HG03457 (cell line): ENCODE results near the gene ELOVL6.
A peak's percentile ranks its signal among the peaks of the same experiment; 100 is the strongest.
"Not testable (repeated sequence)": the region's sequence is repeated elsewhere in the genome, so short reads cannot be mapped to it uniquely, and the experiment has no call there.

Source experiments
- ATAC-seq: cut with Tn5 transposase; IDR thresholded peaks from one replicate; pipeline ENCODE4 v1.9.1; 2021; ENCODE audit warnings: moderate number of reproducible peaks; ENCODE audit not compliant: unreplicated experiment

Gene ELOVL6

DNA sequence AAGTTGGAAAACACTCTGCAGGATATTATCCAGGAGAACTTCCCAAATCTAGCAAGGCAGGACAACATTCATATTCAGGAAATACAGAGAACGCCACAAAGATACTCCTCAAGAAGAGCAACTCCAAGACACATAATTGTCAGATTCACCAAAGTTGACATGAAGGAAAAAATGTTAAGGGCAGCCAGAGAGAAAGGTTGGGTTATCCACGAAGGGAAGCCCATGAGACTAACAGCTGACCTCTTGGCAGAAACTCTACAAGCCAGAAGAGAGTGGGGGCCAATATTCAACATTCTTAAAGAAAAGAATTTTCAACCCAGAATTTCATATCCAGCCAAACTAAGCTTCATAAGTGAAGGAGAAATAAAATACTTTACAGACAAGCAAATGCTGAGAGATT lies 120.3 kb downstream of the ELOVL6 start:
- ATAC-seq, result not testable (repeated sequence)

- not testable (repeated sequence) for ATAC-seq
These were observed 121.6 kb downstream of the ELOVL6 start for GRCh38 chr4:110076828-110077227.

DNA sequence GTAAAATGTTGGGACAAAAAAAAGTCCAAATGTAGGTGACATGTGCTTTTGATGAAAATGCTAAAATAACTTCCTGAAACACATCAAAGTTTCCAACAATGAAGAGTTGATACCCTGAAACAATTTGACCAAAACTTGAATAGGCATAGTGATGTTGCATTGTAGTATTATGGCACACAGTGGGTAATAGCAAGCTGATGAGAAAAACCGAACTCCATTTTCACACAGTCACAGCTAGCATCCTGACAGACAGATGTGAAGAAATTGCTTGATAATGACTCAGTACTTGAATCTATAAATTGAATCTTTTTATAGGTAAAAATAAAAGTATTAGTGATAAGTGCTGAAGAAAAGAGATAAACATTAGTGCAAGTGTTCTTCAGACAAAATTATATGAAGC lies 122.5 kb downstream of the ELOVL6 start:
- ATAC-seq, result no peak

DNA sequence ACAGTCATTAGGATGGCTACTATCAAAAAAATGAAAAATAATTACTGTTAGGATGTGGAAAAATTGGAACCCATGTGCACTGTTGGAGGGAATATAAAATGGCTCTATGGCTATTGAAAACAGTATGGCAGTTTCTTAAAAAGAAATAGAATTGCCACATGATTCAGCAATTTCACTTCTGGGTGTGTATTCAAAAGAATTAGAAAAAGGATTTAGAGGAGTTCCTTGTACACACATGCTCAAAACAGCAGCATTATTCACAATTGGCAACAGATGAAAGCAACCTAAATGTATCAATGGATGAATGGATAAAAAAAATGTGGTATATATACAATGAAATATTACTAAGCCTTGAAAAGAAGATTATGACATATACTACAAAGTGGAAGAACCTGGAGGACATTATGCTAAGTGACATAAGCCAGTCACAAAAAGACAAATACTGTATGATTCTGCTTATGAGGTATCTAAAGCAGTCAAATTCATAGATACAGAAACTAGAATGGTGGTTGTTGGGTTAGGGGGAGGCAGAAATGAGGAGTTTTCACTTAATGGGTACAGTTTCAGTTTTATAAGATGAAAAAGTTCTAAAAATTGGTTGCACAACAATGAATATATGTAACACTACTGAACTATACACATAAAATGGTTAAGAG lies 123.2 kb downstream of the ELOVL6 start:
- ATAC-seq, result peak; percentile 69

- no peak for ATAC-seq
These were observed 123.8 kb downstream of the ELOVL6 start for GRCh38 chr4:110074570-110074969.

GRCh38 chr4:110073053-110073845 lies 125.2 kb downstream of the ELOVL6 start:
- no peak for ATAC-seq

GRCh38 chr4:110071466-110071865 lies 126.9 kb downstream of the ELOVL6 start:
- ATAC-seq, result no peak

- ATAC-seq, result no peak
These were observed 130.2 kb downstream of the ELOVL6 start for GRCh38 chr4:110068248-110068647.

GRCh38 chr4:110064934-110065333 lies 133.5 kb downstream of the ELOVL6 start:
- ATAC-seq, result no peak

- no peak for ATAC-seq
These were observed 134.1 kb downstream of the ELOVL6 start for GRCh38 chr4:110064295-110064694.

DNA sequence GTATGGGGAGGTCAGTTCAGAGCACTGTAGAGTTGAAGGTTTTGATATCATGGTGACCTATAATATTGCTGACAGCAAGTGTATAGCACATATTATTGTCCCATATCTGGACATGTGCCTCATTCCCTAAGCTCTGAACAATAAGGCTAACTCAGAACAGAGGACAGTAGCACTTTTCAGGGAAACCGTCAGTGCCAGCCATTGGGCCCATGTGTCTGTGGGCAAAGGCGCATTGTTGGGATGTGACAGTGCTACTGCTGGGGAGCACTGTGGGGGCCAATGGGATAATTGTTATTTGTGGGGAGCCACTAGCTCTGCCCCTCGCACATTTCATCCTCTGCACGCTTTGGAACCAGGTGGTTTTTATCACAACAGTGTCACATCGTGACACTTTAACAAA lies 136.2 kb downstream of the ELOVL6 start:
- no peak for ATAC-seq

DNA sequence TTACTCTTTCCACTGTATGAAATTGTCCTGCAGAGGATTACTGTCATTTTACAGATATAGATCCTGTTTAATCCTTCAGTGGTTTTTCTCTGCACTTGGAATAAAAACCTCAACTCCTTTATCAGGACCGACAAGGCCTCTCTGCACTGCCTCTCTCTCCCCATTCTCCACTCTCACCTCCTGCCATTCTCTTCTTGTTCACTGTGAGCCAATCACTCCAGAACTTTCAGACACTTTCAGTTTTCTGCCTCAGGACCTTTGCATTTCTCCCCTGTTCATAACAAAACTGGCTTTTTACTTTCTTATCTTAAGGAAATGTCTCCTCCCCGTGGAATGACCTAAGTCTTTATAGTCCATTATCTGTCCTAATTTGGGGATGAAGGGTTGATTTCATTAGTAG lies 137.3 kb downstream of the ELOVL6 start:
- ATAC-seq, result no peak

DNA sequence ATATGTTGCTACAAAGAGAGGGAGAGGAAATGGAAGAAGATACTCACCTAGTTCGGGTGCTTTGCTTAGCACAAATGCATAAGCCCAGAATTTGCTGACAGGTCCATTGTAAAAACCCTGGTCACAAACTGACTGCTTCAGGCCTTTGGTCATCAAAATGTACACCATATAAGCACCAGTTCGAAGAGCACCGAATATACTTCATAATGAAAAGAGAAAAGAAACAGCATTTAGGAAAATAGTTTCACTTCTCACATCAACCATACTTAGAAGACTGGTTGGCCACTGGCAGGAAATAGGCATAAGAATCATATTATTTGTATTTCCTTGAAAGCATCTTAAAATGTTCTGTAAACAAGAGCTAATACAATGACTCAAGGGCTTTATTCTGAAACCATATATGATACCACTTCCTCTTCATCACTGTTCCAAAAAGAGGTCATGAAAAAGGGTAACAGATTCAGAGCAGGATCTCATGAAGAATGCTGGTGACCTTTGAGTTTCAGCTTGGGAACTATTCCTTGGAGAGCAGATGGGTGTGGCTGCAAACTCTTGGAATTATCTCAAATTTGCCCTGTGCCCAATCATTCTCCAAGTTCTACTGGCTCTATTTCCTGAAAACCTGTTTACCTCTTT lies 138.7 kb downstream of the ELOVL6 start:
- ATAC-seq, result peak; percentile 74

GRCh38 chr4:110058677-110059076 lies 139.7 kb downstream of the ELOVL6 start:
- no peak for ATAC-seq

DNA sequence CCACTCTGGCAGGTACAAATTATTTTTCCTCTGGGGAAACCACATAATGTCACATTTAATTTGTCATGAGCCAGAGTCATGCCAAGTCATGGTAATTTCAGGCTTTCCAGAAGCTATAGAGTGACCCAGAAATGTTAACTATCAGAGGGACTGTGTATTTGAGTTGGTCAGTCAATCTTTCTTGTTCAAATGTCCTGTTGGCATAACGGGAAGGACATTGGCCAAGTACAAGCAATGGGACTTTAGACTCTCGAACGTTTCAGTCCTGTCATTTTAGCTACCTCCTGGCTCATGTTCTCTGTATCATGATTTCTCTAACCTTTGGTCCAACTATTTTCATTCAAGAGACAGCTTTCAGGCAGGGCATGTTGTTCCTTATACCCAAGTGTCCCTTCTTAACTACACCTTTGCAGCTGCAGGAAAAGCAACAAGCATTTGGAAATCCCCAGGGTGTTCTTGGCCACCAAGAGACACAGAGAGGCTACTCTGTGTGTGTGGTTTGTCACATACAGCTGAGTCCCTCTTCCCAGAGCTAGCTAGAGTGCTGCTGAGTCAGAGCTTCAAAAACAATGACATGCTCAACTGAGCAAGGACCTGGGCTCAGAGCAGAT lies 143.2 kb downstream of the ELOVL6 start:
- ATAC-seq, result peak; percentile 70

DNA sequence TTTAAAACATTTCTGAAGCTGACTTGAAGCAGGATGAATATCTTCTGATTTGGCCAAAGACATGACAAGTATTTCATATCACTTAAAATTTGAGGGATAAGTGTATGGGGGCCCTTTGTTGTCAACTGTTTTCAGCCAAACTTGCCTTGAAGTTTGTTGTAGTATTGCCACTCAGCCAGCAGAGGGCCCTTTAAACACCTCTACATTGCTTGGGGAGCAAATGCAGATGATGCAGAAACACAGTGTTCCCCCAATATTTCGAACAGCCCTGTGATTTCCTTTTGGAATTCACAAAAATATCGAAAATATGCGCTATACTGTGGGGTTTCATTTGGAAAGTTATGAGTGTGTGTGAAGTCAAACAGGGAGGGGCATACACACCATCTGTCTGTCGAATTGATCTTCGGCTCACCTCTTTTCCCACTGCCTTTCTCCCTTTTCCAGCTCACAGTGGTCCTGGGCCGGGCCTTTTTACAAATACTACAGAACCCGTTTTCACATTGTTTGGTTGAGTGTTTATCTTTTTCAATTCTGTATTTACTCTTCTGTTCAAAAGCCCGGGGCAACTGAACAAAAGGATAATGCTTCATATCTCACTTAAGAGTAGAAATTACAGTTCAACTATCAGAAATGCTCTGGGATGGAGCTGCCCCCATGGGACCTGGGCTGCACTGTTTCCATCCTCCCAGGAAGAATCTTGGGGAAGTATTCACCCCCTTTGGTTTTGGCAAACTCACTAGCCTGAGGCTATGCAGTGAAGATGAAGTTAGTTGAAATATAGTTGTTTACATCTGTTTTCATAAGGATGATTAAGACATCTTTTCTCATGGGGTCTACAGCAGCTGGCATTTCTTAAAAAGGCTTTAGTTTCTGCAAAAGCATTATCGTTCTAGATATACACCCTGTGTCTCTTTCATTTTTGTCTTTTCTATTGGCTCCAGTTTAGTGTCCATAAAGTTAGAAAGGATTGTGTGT lies 148.2 kb downstream of the ELOVL6 start:
- ATAC-seq, result no peak

DNA sequence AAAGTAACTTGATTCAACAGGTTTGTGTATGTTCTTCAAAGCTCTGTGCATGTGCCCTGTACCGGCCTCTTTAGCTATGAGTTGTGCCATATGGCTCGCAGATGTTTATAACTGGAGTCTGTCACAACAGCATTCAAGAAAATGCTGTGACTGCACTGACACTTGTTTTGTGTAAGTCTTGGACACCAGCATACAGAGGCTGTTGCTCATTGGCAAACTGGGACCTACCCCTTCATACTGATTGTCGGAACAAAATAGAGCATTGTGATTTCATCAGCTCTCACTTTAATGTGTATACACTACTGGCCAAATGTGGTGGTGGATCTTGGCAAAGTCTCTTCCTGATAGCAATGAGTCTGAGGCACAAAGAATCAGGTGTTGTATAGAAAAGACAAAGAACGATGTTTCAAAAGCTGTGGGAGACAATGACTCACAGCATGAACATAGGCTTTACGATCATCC lies 151.8 kb downstream of the ELOVL6 start:
- no peak for ATAC-seq

- no peak for ATAC-seq
These were observed 155.6 kb downstream of the ELOVL6 start for GRCh38 chr4:110042545-110043517.

DNA sequence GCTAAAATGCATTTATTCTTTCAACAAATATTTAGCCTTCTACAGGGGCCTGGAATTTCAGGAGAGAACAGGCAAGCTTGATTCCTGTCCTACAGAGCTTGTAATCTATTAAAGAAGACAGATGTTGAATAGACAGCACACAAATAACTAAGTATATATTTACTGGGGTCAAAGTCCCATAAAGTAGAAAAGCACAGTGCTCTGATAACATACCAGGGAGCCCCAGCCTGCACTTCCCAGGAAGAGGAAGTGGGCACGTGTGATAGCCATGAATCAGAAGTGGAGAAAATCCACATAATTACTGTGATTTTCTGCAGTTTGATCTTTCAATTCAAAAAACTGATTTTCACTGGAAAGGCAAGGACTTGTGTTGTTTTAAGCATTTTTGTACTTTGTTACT lies 156.7 kb downstream of the ELOVL6 start:
- ATAC-seq, result no peak
